ENCODE measurements around the gene SIN3A.
"Not testable (repeated sequence)": the region's sequence is repeated elsewhere in the genome, so short reads cannot be mapped to it uniquely, and the experiment has no call there.

Gene SIN3A

DNA sequence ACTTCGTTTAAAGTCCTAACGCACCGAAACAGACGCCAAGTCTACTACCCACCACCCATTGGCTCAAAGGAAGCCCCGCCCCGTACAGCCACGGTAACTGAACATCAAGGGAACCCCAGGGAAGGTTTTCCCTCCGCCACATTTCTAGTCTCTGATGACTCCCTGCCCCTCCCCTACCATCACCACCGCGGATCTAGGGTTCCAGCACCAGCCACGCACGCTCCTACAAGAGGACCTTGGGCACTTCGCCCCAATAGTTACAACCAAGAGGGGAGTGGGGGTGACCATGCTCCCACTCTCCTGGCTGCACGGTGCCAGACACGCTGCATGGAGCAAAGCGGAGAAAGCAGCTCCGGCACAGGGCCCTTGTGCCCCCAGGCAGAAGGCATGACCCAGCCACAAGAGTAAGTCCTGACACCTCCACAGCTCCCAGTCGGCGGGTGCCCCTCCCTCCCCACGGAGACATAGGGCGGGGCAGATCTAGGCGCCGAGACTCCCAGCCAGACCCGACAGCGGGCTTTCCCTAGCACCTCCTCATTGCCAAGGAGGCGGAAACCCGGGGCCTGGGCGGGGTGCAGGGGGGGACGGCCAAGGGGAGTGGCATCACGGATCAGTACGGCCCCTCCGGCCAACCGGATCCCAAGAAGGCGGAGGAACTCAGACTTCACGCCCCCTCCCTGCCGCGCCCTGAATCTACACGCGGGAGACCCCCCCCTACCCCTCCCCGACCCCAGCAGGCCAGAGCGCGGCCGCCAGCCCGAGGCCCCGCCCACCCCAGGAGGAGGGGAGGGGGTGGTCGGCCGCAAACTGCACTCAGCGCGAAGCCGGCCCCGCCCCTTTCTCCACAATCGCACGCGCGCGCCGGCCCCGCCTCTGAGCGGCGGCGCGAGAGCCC, 936 bp downstream of the SIN3A start:
- H3K4me3 ChIP-seq (ENCODE audit: low read depth in 1 of 2, low read length in 2 of 2): peak overlapping the region; percentile 88 to 94
- no peaks in the 10 kb centered on the region for H3K27me3 ChIP-seq (ENCODE audit: control insufficient read depth in 1 of 2, insufficient read depth in 2 of 2, low read length in 2 of 2)
- H3K4me1 ChIP-seq (ENCODE audit: control insufficient read depth in 1 of 2, insufficient read depth in 2 of 2, low read length in 2 of 2): peaks cover 14 to 26% of the 10 kb centered on the region in 2 donors
- H3K27ac ChIP-seq (ENCODE audit: low read depth, low read length): peak overlapping the region; percentile 92
- H3K9ac ChIP-seq (ENCODE audit: low read depth in 1 of 2, low read length in 2 of 2): peak overlapping the region; percentile 65 to 91
- H3K36me3 ChIP-seq (ENCODE audit: control insufficient read depth in 1 of 2, insufficient read depth in 2 of 2, low read length in 2 of 2): peaks cover 0 to 9% of the 10 kb centered on the region in 2 donors
- no peaks in the 10 kb centered on the region for H3K9me3 ChIP-seq (ENCODE audit: control insufficient read depth in 1 of 2, low read length in 2 of 2)

DNA sequence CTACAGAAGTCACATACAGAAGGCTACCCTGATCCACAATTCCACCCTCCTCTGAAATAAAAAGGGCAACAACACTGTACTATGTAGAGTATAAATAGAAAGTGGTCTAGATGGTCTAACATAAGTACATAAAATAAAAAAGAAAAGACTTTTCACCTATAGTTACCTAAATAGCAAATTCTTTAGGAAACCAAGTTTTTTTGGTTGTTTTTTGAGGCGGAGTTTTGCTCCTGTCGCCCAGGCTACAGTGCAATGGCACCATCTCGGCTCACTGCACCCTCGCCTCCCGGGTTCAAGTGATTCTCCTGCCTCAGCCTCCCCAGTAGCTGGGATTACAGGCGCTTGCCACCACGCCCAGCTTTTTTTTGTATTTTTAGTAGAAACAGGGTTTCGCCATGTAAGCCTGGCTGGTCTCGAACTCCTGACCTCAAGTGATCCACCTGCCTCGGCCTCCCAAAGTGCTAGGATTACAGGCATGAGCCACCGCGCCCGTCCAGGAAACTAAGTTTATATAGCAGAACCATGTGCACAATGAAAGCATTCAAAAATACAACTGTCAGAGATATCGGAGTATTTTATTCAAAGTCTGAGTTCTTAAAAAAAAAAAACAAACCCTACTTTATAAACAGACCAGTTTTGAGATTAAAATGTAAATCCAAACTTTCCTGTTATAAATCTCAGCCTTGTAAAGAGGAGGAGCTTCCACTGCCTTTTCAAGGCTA, 1.7 kb downstream of the SIN3A start:
- Histone ChIP-seq H3K4me3 (ENCODE audit: low read depth in 1 of 2, low read length in 2 of 2) (peak overlapping the region; percentile 88 to 94), H3K4me1 (ENCODE audit: control insufficient read depth in 1 of 2, insufficient read depth in 2 of 2, low read length in 2 of 2) (peaks cover 14 to 26% of the 10 kb centered on the region in 2 donors), H3K27me3 (ENCODE audit: control insufficient read depth in 1 of 2, insufficient read depth in 2 of 2, low read length in 2 of 2) (no peaks in the 10 kb centered on the region), H3K36me3 (ENCODE audit: control insufficient read depth in 1 of 2, insufficient read depth in 2 of 2, low read length in 2 of 2) (peaks cover 0 to 9% of the 10 kb centered on the region in 2 donors), H3K9me3 (ENCODE audit: control insufficient read depth in 1 of 2, low read length in 2 of 2) (no peaks in the 10 kb centered on the region), H3K27ac (ENCODE audit: low read depth, low read length) (peak overlapping the region; percentile 92), H3K9ac (ENCODE audit: low read depth in 1 of 2, low read length in 2 of 2) (peak overlapping the region; percentile 65 to 91)

DNA sequence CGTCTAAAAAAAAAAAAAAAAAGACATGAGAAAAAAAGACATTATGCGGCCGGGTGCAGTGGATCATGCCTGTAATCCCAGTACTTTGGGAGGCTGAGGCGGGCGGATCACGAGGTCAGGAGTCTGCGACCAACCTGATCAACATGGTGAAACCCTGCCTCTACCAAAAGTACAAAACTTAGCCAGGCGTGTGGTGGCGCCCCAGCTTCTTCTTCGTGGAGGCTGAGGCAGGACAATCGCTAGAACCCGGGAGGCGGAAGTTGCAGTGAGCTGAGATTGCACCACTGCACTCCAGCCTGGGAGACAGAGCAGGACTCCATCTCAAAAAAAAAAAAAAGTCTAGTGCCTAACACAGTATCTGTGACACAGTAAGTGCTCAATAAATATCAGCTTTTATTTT, 3.3 kb downstream of the SIN3A start:
- H3K27ac ChIP-seq (ENCODE audit: low read depth, low read length); H3K27me3 ChIP-seq (ENCODE audit: control insufficient read depth in 1 of 2, insufficient read depth in 2 of 2, low read length in 2 of 2); H3K9ac ChIP-seq (ENCODE audit: low read depth in 1 of 2, low read length in 2 of 2); H3K4me3 ChIP-seq (ENCODE audit: low read depth in 1 of 2, low read length in 2 of 2); H3K9me3 ChIP-seq (ENCODE audit: control insufficient read depth in 1 of 2, low read length in 2 of 2); H3K36me3 ChIP-seq (ENCODE audit: control insufficient read depth in 1 of 2, insufficient read depth in 2 of 2, low read length in 2 of 2): not testable (repeated sequence)
- H3K4me1 ChIP-seq (ENCODE audit: control insufficient read depth in 1 of 2, insufficient read depth in 2 of 2, low read length in 2 of 2): peaks cover 14 to 21% of the 10 kb centered on the region in 2 donors

DNA sequence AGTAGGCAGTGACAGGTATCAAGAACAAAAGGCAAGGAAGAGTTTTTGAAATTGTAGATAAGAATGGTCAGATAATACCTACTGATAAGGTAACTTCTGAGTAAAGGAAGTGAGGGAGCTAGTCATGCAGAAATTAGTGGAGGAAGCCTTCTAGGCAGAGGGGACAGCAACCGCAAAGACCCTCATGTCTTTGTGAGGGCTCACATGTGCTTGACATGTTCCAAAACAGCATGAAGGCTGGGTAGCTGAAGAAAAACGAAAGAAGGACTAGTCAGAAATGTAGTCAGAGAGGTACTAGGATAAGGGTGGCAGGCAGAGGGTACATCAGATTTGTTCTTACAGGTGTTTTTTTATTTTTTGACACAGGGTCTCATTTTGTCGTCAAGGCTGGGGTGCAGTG, 5.3 kb downstream of the SIN3A start:
- Histone ChIP-seq H3K4me1 (ENCODE audit: control insufficient read depth in 1 of 2, insufficient read depth in 2 of 2, low read length in 2 of 2) (peaks cover 14% of the 10 kb centered on the region in 2 donors), H3K27ac (ENCODE audit: low read depth, low read length) (no peak overlapping the region), H3K9me3 (ENCODE audit: control insufficient read depth in 1 of 2, low read length in 2 of 2) (no peaks in the 10 kb centered on the region), H3K9ac (ENCODE audit: low read depth in 1 of 2, low read length in 2 of 2) (no peak overlapping the region), H3K36me3 (ENCODE audit: control insufficient read depth in 1 of 2, insufficient read depth in 2 of 2, low read length in 2 of 2) (peaks cover 9% of the 10 kb centered on the region in 2 donors), H3K27me3 (ENCODE audit: control insufficient read depth in 1 of 2, insufficient read depth in 2 of 2, low read length in 2 of 2) (no peaks in the 10 kb centered on the region), H3K4me3 (ENCODE audit: low read depth in 1 of 2, low read length in 2 of 2) (no peak overlapping the region)

DNA sequence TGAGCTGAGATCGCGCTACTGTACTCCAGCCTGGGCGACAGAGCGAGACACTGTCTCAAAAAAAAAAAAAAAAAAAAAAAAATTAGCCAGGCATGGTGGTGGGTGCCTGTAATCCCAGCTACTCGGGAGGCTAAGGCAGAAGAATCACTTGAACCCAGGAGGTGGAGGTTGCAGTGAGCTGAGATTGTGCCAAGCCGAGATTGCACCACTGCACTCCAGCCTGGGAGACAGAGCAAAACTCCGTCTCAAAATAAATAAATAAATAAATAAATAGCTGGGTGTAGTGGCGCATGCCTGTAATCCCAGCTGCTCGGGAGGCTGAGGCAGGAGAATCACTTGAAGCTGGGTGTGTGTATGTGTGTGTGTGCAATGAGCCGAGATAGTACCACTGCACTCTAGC, 6.2 kb downstream of the SIN3A start:
- H3K4me3 ChIP-seq (ENCODE audit: low read depth in 1 of 2, low read length in 2 of 2); H3K27ac ChIP-seq (ENCODE audit: low read depth, low read length); H3K9ac ChIP-seq (ENCODE audit: low read depth in 1 of 2, low read length in 2 of 2); H3K9me3 ChIP-seq (ENCODE audit: control insufficient read depth in 1 of 2, low read length in 2 of 2); H3K27me3 ChIP-seq (ENCODE audit: control insufficient read depth in 1 of 2, insufficient read depth in 2 of 2, low read length in 2 of 2); H3K36me3 ChIP-seq (ENCODE audit: control insufficient read depth in 1 of 2, insufficient read depth in 2 of 2, low read length in 2 of 2): not testable (repeated sequence)
- H3K4me1 ChIP-seq (ENCODE audit: control insufficient read depth in 1 of 2, insufficient read depth in 2 of 2, low read length in 2 of 2): peaks cover 12 to 14% of the 10 kb centered on the region in 2 donors

DNA sequence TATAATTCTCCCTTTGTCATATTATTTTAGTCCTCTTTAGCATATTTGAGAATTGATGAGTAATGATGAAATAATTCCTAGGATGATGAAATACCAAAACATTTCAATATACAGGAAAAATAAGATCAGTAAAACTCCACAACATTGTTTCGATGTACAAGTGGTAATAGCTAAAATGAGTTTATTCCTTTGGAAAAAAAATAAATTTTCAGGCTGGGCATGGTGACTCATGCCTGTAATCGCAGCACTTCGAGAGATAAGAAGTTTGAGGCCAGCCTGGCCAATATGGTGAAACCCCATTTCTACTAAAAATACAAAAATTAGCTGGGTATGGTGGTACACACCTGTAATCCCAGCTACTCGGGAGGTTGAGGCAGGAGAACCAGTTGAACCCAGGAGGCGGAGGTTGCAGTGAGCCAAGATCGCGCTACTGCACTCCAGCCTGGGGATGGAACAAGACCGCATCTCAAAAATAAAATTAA, 7.5 kb downstream of the SIN3A start:
- H3K36me3 ChIP-seq (ENCODE audit: control insufficient read depth in 1 of 2, insufficient read depth in 2 of 2, low read length in 2 of 2); H3K27ac ChIP-seq (ENCODE audit: low read depth, low read length); H3K4me1 ChIP-seq (ENCODE audit: control insufficient read depth in 1 of 2, insufficient read depth in 2 of 2, low read length in 2 of 2); H3K9me3 ChIP-seq (ENCODE audit: control insufficient read depth in 1 of 2, low read length in 2 of 2); H3K9ac ChIP-seq (ENCODE audit: low read depth in 1 of 2, low read length in 2 of 2); H3K27me3 ChIP-seq (ENCODE audit: control insufficient read depth in 1 of 2, insufficient read depth in 2 of 2, low read length in 2 of 2); H3K4me3 ChIP-seq (ENCODE audit: low read depth in 1 of 2, low read length in 2 of 2): not testable (repeated sequence)

DNA sequence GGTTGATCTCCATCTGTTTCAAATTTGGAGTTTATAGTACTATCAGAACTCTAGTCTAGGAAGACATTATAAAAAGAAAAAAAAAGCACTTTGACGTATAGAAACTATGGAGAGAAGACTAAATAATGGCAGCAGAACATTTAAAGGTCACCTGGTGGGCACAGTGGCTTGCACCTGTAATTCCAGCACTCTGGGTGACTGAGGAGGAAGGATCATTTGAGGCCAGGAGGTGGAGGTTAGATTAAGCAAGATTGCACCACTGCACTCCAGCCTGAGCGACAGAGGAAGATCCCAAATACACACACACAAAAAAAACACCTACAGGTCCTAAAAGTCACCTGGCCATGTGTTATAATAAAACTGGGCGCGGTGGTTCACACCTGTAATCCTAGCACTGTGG, 13.8 kb downstream of the SIN3A start:
- Histone ChIP-seq H3K4me3 (ENCODE audit: low read depth in 1 of 2, low read length in 2 of 2) (no peak overlapping the region), H3K4me1 (ENCODE audit: control insufficient read depth in 1 of 2, insufficient read depth in 2 of 2, low read length in 2 of 2) (no peaks in the 10 kb centered on the region), H3K9ac (ENCODE audit: low read depth in 1 of 2, low read length in 2 of 2) (no peak overlapping the region), H3K9me3 (ENCODE audit: control insufficient read depth in 1 of 2, low read length in 2 of 2) (no peaks in the 10 kb centered on the region), H3K27me3 (ENCODE audit: control insufficient read depth in 1 of 2, insufficient read depth in 2 of 2, low read length in 2 of 2) (no peaks in the 10 kb centered on the region), H3K27ac (ENCODE audit: low read depth, low read length) (no peak overlapping the region), H3K36me3 (ENCODE audit: control insufficient read depth in 1 of 2, insufficient read depth in 2 of 2, low read length in 2 of 2) (peaks cover 4 to 15% of the 10 kb centered on the region in 2 donors)

DNA sequence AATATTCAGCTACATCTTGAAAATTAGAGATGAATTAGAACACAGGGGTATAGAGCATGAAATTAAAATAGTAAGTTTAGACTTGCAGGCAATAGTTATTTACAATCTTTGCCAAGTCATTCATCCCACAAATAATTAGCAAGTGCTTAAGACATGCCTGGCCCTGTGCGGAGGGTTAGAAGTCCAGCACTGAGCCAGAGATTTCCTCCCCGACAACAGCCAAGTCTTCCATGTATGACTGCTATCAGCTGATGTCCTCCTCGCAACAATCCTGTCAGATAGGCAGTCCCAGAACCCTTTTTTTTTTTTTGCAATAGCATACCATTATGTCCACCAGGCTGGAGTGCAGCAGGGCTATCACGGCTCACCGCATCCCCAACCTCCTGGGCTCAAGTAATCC, 14.6 kb downstream of the SIN3A start:
- Histone ChIP-seq H3K27ac (ENCODE audit: low read depth, low read length) (no peak overlapping the region), H3K36me3 (ENCODE audit: control insufficient read depth in 1 of 2, insufficient read depth in 2 of 2, low read length in 2 of 2) (peaks cover 4 to 15% of the 10 kb centered on the region in 2 donors), H3K9me3 (ENCODE audit: control insufficient read depth in 1 of 2, low read length in 2 of 2) (no peaks in the 10 kb centered on the region), H3K9ac (ENCODE audit: low read depth in 1 of 2, low read length in 2 of 2) (no peak overlapping the region), H3K4me3 (ENCODE audit: low read depth in 1 of 2, low read length in 2 of 2) (no peak overlapping the region), H3K4me1 (ENCODE audit: control insufficient read depth in 1 of 2, insufficient read depth in 2 of 2, low read length in 2 of 2) (no peaks in the 10 kb centered on the region), H3K27me3 (ENCODE audit: control insufficient read depth in 1 of 2, insufficient read depth in 2 of 2, low read length in 2 of 2) (no peaks in the 10 kb centered on the region)

DNA sequence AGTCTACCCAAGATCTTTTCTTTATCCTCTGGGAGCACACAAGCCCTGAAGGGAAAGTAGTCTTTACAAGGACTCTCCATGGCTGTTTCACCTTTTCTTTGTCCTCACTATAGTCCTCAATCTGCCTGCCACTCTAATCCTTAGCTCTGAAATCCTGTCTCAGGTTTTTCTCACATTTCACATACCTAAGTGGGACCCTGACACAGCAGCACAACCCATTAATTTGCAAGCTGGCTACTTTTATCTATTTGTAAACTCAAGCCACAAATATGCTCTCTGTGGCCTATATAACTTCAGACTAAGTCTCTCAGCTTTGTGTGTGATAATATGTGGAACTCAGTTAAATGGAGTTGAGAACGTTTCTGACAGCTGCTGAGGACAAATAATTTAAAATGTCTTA, 19.8 kb downstream of the SIN3A start:
- Histone ChIP-seq H3K9ac (ENCODE audit: low read depth in 1 of 2, low read length in 2 of 2) (no peak overlapping the region), H3K27me3 (ENCODE audit: control insufficient read depth in 1 of 2, insufficient read depth in 2 of 2, low read length in 2 of 2) (no peaks in the 10 kb centered on the region), H3K4me3 (ENCODE audit: low read depth in 1 of 2, low read length in 2 of 2) (no peak overlapping the region), H3K4me1 (ENCODE audit: control insufficient read depth in 1 of 2, insufficient read depth in 2 of 2, low read length in 2 of 2) (no peaks in the 10 kb centered on the region), H3K27ac (ENCODE audit: low read depth, low read length) (no peak overlapping the region), H3K9me3 (ENCODE audit: control insufficient read depth in 1 of 2, low read length in 2 of 2) (no peaks in the 10 kb centered on the region), H3K36me3 (ENCODE audit: control insufficient read depth in 1 of 2, insufficient read depth in 2 of 2, low read length in 2 of 2) (peaks cover 6 to 30% of the 10 kb centered on the region in 2 donors)

DNA sequence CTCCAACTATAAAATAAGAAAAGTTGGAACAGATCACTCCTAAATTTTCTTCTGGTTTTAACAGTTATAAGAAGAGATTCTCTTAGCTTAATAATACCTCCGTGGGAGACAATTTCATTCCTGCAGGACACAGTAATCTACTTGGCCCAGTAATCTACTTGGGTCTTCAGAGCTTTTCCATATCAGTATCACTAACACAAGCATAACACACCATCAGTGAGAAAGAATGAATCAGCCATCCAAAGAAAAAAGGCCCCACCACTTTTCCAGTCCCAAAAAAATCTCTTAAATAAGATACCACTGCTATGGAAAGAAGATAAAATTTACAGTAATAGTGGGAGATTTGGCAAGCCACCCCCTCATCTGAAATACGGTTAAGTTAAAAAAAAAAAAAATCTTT, 20.2 kb downstream of the SIN3A start:
- no peaks in the 10 kb centered on the region for H3K9me3 ChIP-seq (ENCODE audit: control insufficient read depth in 1 of 2, low read length in 2 of 2)
- H3K4me1 ChIP-seq (ENCODE audit: control insufficient read depth in 1 of 2, insufficient read depth in 2 of 2, low read length in 2 of 2): no peaks in the 10 kb centered on the region
- peaks cover 6 to 30% of the 10 kb centered on the region in 2 donors for H3K36me3 ChIP-seq (ENCODE audit: control insufficient read depth in 1 of 2, insufficient read depth in 2 of 2, low read length in 2 of 2)

More for the DNA sequence above, 20.2 kb downstream of the SIN3A start:
- Histone ChIP-seq H3K27me3 (ENCODE audit: control insufficient read depth in 1 of 2, insufficient read depth in 2 of 2, low read length in 2 of 2) (no peaks in the 10 kb centered on the region), H3K4me3 (ENCODE audit: low read depth in 1 of 2, low read length in 2 of 2) (no peak overlapping the region), H3K9ac (ENCODE audit: low read depth in 1 of 2, low read length in 2 of 2) (no peak overlapping the region), H3K27ac (ENCODE audit: low read depth, low read length) (no peak overlapping the region)
